GM04504 (cell line): ENCODE results near the gene LRRD1.
"Not testable (repeated sequence)": the region's sequence is repeated elsewhere in the genome, so short reads cannot be mapped to it uniquely, and the experiment has no call there.

Experiments used
- DNase-seq: peaks from one replicate; pipeline ENCODE4 v3.0.0-alpha.2; 2012; ENCODE audit warnings: low read depth

The LRRD1 gene

DNA sequence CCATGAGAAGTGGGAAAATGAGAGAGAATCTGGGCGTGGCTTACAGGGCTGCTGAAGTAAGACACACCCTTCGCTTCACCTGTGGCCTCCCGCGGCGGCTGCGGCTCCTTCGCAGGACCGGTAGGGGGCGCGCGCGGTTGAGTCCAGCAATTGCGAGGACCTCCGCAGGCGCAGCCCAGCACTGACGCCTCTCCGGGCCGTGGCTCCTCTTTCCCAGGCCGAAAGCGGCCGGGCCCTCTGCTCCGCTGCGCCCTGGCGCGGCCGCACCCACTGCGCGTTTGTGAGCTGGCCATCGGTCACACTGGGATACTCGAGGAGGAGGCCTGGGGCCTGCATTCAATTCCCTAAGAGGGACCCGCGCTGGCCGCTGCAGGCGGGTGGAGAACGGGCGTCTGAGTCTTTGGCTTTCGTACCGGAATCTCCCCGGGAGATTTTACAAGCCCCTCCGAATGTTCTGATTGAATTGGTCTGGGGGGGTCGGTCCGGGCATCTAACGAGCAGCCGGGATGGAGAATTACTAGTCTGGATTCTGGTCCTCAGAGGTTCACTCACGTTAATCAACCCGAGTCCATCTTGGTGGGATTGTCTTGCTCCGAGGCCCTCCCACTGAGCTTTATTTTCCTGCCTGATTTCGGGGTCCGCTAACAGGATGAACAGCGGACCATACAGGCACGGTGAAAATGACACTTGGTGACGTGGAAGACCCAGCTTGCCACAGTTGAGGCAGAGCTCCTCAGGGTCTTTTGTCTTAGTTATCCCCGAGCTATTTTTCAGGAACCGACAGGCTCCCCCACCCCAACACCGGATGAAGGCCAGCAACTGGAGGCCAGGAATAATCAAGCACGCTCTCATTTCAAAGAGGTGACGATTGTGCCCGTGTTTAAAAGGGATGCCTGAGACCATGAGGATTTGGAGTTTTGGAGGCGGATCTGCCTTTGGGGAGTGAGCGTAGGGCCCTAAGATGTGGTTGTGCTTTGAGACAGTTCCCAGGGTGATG is at the start of gene LRRD1:
LRRD1 (minus strand) TSS at position 215 of the 997 bp plus-strand sequence. CDS start 13,940 bp downstream, outside the sequence.
- peak; percentile 58 for DNase-seq

- DNase-seq: no peak
Observed at GRCh38 chr7:92228742-92229141, 49.8 kb upstream of the LRRD1 start.

GRCh38 chr7:92228100-92228499 is 49.2 kb upstream of the LRRD1 start:
- no peak for DNase-seq

- no peak for DNase-seq
Observed at GRCh38 chr7:92226981-92227380, 48.0 kb upstream of the LRRD1 start.

- no peak for DNase-seq
Observed at GRCh38 chr7:92221766-92222165, 42.8 kb upstream of the LRRD1 start.

GRCh38 chr7:92206672-92207071 is 27.7 kb upstream of the LRRD1 start:
- no peak for DNase-seq

GRCh38 chr7:92205987-92206386 is 27.0 kb upstream of the LRRD1 start:
- no peak for DNase-seq

- no peak for DNase-seq
Observed at GRCh38 chr7:92200791-92201190, 21.8 kb upstream of the LRRD1 start.

GRCh38 chr7:92192326-92192725 is 13.4 kb upstream of the LRRD1 start:
- DNase-seq: no peak

- not testable (repeated sequence) for DNase-seq
Observed at GRCh38 chr7:92189246-92189645, 10.3 kb upstream of the LRRD1 start.

DNA sequence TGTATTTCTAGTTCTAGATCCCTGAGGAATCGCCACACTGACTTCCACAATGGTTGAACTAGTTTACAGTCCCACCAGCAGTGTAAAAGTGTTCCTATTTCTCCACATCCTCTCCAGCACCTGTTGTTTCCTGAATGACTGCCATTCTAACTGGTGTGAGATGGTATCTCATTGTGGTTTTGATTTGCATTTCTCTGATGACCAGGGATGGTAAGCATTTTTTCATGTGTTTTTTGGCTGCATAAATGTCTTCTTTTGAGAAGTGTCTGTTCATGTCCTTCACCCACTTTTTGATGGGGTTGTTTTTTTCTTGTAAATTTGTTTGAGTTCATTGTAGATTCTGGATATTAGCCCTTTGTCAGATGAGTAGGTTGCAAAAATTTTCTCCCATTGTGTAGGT is 5.4 kb upstream of the LRRD1 start:
- not testable (repeated sequence) for DNase-seq

- no peak for DNase-seq
Observed at GRCh38 chr7:92177362-92177761, 1.6 kb downstream of the LRRD1 start.

GRCh38 chr7:92169529-92169928 is 9.4 kb downstream of the LRRD1 start:
- DNase-seq: not testable (repeated sequence)

GRCh38 chr7:92161271-92161670 is 17.7 kb downstream of the LRRD1 start:
- no peak for DNase-seq

GRCh38 chr7:92158660-92159575 is 20.0 kb downstream of the LRRD1 start:
- DNase-seq: peak; percentile 79

DNA sequence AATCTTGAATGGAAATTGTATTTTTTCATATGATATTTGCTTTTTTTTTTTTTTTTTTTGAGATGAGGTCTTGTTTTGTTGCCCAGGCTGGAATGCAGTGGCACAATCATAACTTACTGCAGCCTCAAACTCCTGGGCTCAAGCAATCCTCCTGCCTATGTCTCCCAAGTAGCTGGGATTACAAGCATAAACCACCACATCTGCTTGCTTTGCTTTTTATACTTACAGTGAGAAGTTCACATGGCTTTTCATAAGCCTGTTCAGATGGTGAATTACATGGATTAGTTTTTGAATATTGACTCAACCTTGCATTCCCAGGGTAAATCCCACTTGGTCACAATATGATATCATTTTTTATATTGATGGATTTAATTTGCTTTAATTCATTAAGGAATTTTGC is 22.0 kb downstream of the LRRD1 start:
- no peak for DNase-seq

- DNase-seq: no peak
Observed at GRCh38 chr7:92155108-92155739, 23.7 kb downstream of the LRRD1 start.

DNA sequence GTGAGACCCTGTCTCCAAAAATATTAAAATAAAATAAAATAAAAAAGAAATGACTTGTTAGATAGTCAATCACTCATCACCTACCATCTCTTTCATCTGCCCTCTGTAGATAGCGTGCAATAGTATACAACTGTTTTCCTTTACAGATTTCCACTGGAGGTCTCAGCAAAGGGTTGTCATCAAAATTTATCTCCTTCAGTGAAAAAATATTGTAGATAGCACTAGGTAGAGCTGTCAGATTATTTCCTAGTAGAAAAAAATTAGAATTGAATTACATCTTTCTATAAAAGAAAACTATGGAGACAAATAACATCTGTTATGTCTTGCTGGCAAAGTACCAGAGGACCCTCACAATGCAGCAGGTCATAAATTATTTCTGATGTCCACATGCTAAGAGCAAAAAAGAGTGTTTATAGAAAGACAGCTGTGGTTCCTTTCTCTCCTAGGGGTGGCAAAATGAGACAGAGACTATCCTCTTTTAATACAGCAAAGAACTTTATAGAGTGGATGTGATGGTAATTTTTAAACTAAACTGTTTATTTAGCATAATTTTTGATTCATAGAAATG is 28.4 kb downstream of the LRRD1 start:
- no peak for DNase-seq

DNA sequence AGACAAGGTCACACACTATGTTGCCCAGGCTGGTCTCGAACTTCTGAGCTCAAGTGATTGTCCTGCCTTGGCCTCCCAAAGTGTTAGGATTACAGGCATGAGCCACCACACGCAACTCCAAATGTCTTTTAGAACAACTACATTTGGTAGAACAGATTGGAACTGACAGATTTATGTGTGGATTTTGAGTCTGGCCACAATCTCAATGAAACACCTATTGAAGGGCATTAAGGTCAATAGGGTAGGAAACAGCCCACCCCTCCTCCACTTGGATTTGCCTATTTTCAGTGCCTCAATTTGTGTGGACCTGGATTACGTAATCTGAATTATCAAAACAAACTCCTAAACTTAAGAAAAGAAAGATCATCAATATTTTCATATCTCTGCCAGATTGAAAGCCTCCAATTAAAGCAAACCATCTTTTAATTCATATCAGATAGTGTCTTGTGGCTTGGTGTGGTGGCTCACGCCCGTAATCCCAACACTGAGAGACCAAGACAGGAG is 29.2 kb downstream of the LRRD1 start:
- no peak for DNase-seq

GRCh38 chr7:92143192-92143880 is 35.6 kb downstream of the LRRD1 start:
- not testable (repeated sequence) for DNase-seq

- DNase-seq: not testable (repeated sequence)
Observed at GRCh38 chr7:92142791-92143190, 36.2 kb downstream of the LRRD1 start.
